GM23248 (cell line): ENCODE data around the gene TMEM100.

ENCODE experiments used
- EZH2 ChIP-seq: fragments of 200-600 bp; sonication (generic); IDR thresholded peaks from 2 replicates; pipeline ENCODE4 v1.6.1; 2018; ENCODE audit warnings: antibody characterized with exemption, mild to moderate bottlenecking; ENCODE audit not compliant: insufficient read depth, poor library complexity, severe bottlenecking
- EZH2phosphoT487 ChIP-seq: fragments of 200-600 bp; sonication (generic); IDR thresholded peaks from 2 replicates; pipeline ENCODE4 v1.6.1; 2018; ENCODE audit warnings: antibody characterized with exemption, moderate library complexity, mild to moderate bottlenecking, low read depth; ENCODE audit not compliant: insufficient read depth

GRCh38 chr17:55751720-55752250 lies 29.1 kb upstream of the TMEM100 start:
- TF ChIP-seq EZH2phosphoT487 (no peak), EZH2 (no peak)
